ENCODE data around the gene CENPI. TPM values are rescaled to one million over a fixed set of nuclear protein-coding genes. Genes with fewer than 3 reads are reported as not detected.

CENPI gene
- total RNA-seq, 1 experiment from 2014 or later = 18.1 TPM

- no peak for TF ChIP-seq MAX (CRISPR knock-in tag; IDR thresholded peaks at IDR 0.05)
- no peak for TF ChIP-seq AFF4 (CRISPR knock-in tag; IDR thresholded peaks at IDR 0.05; ENCODE audit: borderline replicate concordance)
- TF ChIP-seq ATF6 (CRISPR knock-in tag; IDR thresholded peaks at IDR 0.05) = no peak
- TF ChIP-seq AR (CRISPR knock-in tag; IDR thresholded peaks at IDR 0.05) = no peak
- no peak for TF ChIP-seq ELF4 (CRISPR knock-in tag; IDR thresholded peaks at IDR 0.05; ENCODE audit: low read depth)
- no peak for TF ChIP-seq ZNF671 (CRISPR knock-in tag; IDR thresholded peaks at IDR 0.05)
- TF ChIP-seq USF2 (CRISPR knock-in tag; IDR thresholded peaks at IDR 0.05) = no peak
- TF ChIP-seq SMAD4 (CRISPR knock-in tag; IDR thresholded peaks at IDR 0.05) = no peak
- TF ChIP-seq ZBTB21 (CRISPR knock-in tag; IDR thresholded peaks at IDR 0.05; ENCODE audit: borderline replicate concordance) = no peak
- no peak for TF ChIP-seq NR3C1 (CRISPR knock-in tag; conservative IDR thresholded peaks at IDR 0.05; ENCODE audit: low read depth)
- TF ChIP-seq CDX4 (CRISPR knock-in tag; IDR thresholded peaks at IDR 0.05; ENCODE audit: borderline replicate concordance) = no peak
- no peak for TF ChIP-seq ZBTB43 (CRISPR knock-in tag; IDR thresholded peaks at IDR 0.05)
- TF ChIP-seq SP1 (CRISPR knock-in tag; conservative IDR thresholded peaks at IDR 0.05) = no peak
- no peak for TF ChIP-seq HMGXB4 (CRISPR knock-in tag; IDR thresholded peaks at IDR 0.05)
- TF ChIP-seq ZNF121 (CRISPR knock-in tag; IDR thresholded peaks at IDR 0.05) = no peak
- no peak for TF ChIP-seq ZNF416 (CRISPR knock-in tag; IDR thresholded peaks at IDR 0.05)
- TF ChIP-seq SOX15 (CRISPR knock-in tag; IDR thresholded peaks at IDR 0.05) = no peak
- ATAC-seq = no peak
- ChIA-PET POLR2A (no interaction called here), CTCF (no interaction called here)
- Mint-ChIP-seq H3K4me3 (no peak overlapping the region), H3K27me3 (ENCODE audit: low read depth) (no peaks in the 10 kb centered on the region), H3K4me1 (no peaks in the 10 kb centered on the region), H3K9me3 (no peaks in the 10 kb centered on the region), H3K36me3 (no peaks in the 10 kb centered on the region), H3K27ac (no peak overlapping the region)
- DNase-seq (ENCODE audit: low spot score) = no peak
Observed at GRCh38 chrX:101071582-101071981, 26.4 kb upstream of the CENPI start.
